Skeletal muscle tissue (tissue), 4 donors: ENCODE results near the gene RPS23. TPM values are rescaled to one million over a fixed set of nuclear protein-coding genes. Genes with fewer than 3 reads are reported as not detected.

ENCODE experiments used
- H3K27ac ChIP-seq: one replicate; pipeline ENCODE4 v1.7.0; 2013; ENCODE audit warnings: mild to moderate bottlenecking, low read depth, low read length, inconsistent platforms
- H3K27me3 ChIP-seq, 3 donors: one replicate each; pipeline ENCODE4 v1.7.0; 2013; ENCODE audit warnings: low read length in 3 of 3; ENCODE audit not compliant: control insufficient read depth in 3 of 3, insufficient read depth in 3 of 3
- H3K36me3 ChIP-seq, 3 donors: one replicate each; pipeline ENCODE4 v1.7.0; 2013; ENCODE audit warnings: low read length in 3 of 3; ENCODE audit not compliant: control insufficient read depth in 3 of 3, insufficient read depth in 3 of 3
- H3K4me1 ChIP-seq, 3 donors: one replicate each; pipeline ENCODE4 v1.7.0; 2013; ENCODE audit warnings: low read length in 3 of 3, mild to moderate bottlenecking in 3 of 3; ENCODE audit not compliant: control insufficient read depth in 3 of 3, insufficient read depth in 3 of 3
- H3K4me3 ChIP-seq, 3 donors: one replicate each; pipeline ENCODE4 v1.7.0; 2013; ENCODE audit warnings: low read length in 3 of 3
- H3K9ac ChIP-seq, 3 donors: one replicate each; pipeline ENCODE4 v1.7.0; 2013; ENCODE audit warnings: low read length in 3 of 3, mild to moderate bottlenecking in 3 of 3, moderate library complexity in 2 of 3, low read depth in 1 of 3
- H3K9me3 ChIP-seq, 3 donors: one replicate each; pipeline ENCODE4 v1.7.0; 2013; ENCODE audit warnings: low read length in 3 of 3; ENCODE audit not compliant: control insufficient read depth in 3 of 3
- total RNA-seq: library from RNA; depleted of rRNA; stranded (reverse); fragments of >200 nt; gene quantifications from one replicate; pipeline ENCODE4 v1.2.3, GENCODE V29; 2014
- donor health status: Osteomylitis.

RPS23 gene
- total RNA-seq, 1 donor from 2014 or later, result 9,051 TPM

- H3K36me3 ChIP-seq, result peaks cover 0 to 3% (median 0%) of the 10 kb centered on the region in 3 donors
- H3K9ac ChIP-seq, result no peak overlapping the region
- H3K4me1 ChIP-seq, result no peaks in the 10 kb centered on the region
These were observed 20.9 kb downstream of the RPS23 start for GRCh38 chr5:82257247-82257646.

GRCh38 chr5:82255844-82256243 lies 22.3 kb downstream of the RPS23 start:
- peaks cover 0 to 3% (median 0%) of the 10 kb centered on the region in 3 donors for H3K36me3 ChIP-seq
- H3K27me3 ChIP-seq, result no peaks in the 10 kb centered on the region
- H3K9ac ChIP-seq, result no peak overlapping the region
- no peak overlapping the region for H3K4me3 ChIP-seq
- no peaks in the 10 kb centered on the region for H3K9me3 ChIP-seq
- no peak overlapping the region for H3K27ac ChIP-seq
- H3K4me1 ChIP-seq, result no peaks in the 10 kb centered on the region

More at GRCh38 chr5:82257247-82257646, 20.9 kb downstream of the RPS23 start:
- H3K27ac ChIP-seq, result no peak overlapping the region
- H3K9me3 ChIP-seq, result no peaks in the 10 kb centered on the region
- no peaks in the 10 kb centered on the region for H3K27me3 ChIP-seq
- no peak overlapping the region for H3K4me3 ChIP-seq

GRCh38 chr5:82252744-82253143 lies 25.4 kb downstream of the RPS23 start:
- Histone ChIP-seq H3K27me3 (no peaks in the 10 kb centered on the region), H3K27ac (no peak overlapping the region), H3K4me3 (no peak overlapping the region), H3K4me1 (no peaks in the 10 kb centered on the region), H3K36me3 (peaks cover 0 to 3% (median 0%) of the 10 kb centered on the region in 3 donors), H3K9ac (no peak overlapping the region), H3K9me3 (no peaks in the 10 kb centered on the region)

- no peaks in the 10 kb centered on the region for H3K9me3 ChIP-seq
- H3K27me3 ChIP-seq, result no peaks in the 10 kb centered on the region
- no peak overlapping the region for H3K27ac ChIP-seq
- H3K4me3 ChIP-seq, result no peak overlapping the region
- no peaks in the 10 kb centered on the region for H3K36me3 ChIP-seq
- H3K4me1 ChIP-seq, result no peaks in the 10 kb centered on the region
- no peak overlapping the region for H3K9ac ChIP-seq
These were observed 31.1 kb downstream of the RPS23 start for GRCh38 chr5:82246960-82247574.

- Histone ChIP-seq H3K36me3 (no peaks in the 10 kb centered on the region), H3K4me3 (no peak overlapping the region), H3K27me3 (no peaks in the 10 kb centered on the region), H3K27ac (no peak overlapping the region), H3K4me1 (no peaks in the 10 kb centered on the region), H3K9me3 (no peaks in the 10 kb centered on the region), H3K9ac (no peak overlapping the region)
These were observed 33.1 kb downstream of the RPS23 start for GRCh38 chr5:82244854-82245635.

- Histone ChIP-seq H3K36me3 (no peaks in the 10 kb centered on the region), H3K4me1 (no peaks in the 10 kb centered on the region), H3K27me3 (no peaks in the 10 kb centered on the region), H3K9ac (no peak overlapping the region), H3K4me3 (no peak overlapping the region), H3K9me3 (no peaks in the 10 kb centered on the region), H3K27ac (no peak overlapping the region)
These were observed 34.0 kb downstream of the RPS23 start for GRCh38 chr5:82244151-82244550.

GRCh38 chr5:82234885-82235284 lies 43.3 kb downstream of the RPS23 start:
- Histone ChIP-seq H3K27ac (no peak overlapping the region), H3K4me1 (no peaks in the 10 kb centered on the region), H3K27me3 (no peaks in the 10 kb centered on the region), H3K9me3 (no peaks in the 10 kb centered on the region), H3K4me3 (no peak overlapping the region), H3K9ac (no peak overlapping the region), H3K36me3 (no peaks in the 10 kb centered on the region)

GRCh38 chr5:82225525-82226172 lies 52.5 kb downstream of the RPS23 start:
- Histone ChIP-seq H3K9ac (no peak overlapping the region), H3K4me1 (peaks cover 0 to 2% (median 0%) of the 10 kb centered on the region in 3 donors), H3K27ac (no peak overlapping the region), H3K4me3 (peak overlapping the region in 1 of 3 donors; percentile 42), H3K9me3 (no peaks in the 10 kb centered on the region), H3K36me3 (no peaks in the 10 kb centered on the region), H3K27me3 (no peaks in the 10 kb centered on the region)
